Osteoblast (primary cell): ENCODE measurements around the gene UBE2H. TPM values are rescaled to one million over a fixed set of nuclear protein-coding genes. Genes with fewer than 3 reads are reported as not detected.
A peak's percentile ranks its signal among the peaks of the same experiment; 100 is the strongest.

Experiments
- DNase-seq: peaks from one replicate; pipeline ENCODE4 v3.0.0; 2011; ENCODE audit warnings: low spot score, mixed read lengths; ENCODE audit not compliant: insufficient read length; ENCODE audit errors: missing footprints
- H2AFZ ChIP-seq: 2 replicates; pipeline ENCODE4 v1.6.0; 2011; ENCODE audit warnings: mild to moderate bottlenecking, low read length
- H3K27ac ChIP-seq: 2 replicates; pipeline ENCODE4 v1.5.1; 2011; ENCODE audit warnings: mild to moderate bottlenecking, low read depth, low read length, moderate library complexity
- H3K27me3 ChIP-seq: 2 replicates; pipeline ENCODE4 v1.6.0; 2012; ENCODE audit warnings: mild to moderate bottlenecking, control low read depth, inconsistent platforms, low read length, moderate library complexity; ENCODE audit not compliant: insufficient read depth
- H3K36me3 ChIP-seq: 2 replicates; pipeline ENCODE4 v1.5.1; 2011; ENCODE audit warnings: mild to moderate bottlenecking, low read length, control low read depth, moderate library complexity; ENCODE audit not compliant: insufficient read depth
- H3K4me1 ChIP-seq: 2 replicates; pipeline ENCODE4 v1.5.1; 2011; ENCODE audit warnings: mild to moderate bottlenecking, low read length, control low read depth, moderate library complexity; ENCODE audit not compliant: insufficient read depth
- H3K4me2 ChIP-seq: 2 replicates; pipeline ENCODE4 v1.6.0; 2011; ENCODE audit warnings: mild to moderate bottlenecking, low read length; ENCODE audit not compliant: insufficient read depth
- H3K4me3 ChIP-seq: fragments of 200-600 bp; sonication (generic); 3 replicates; pipeline ENCODE4 v1.5.1; 2012; ENCODE audit warnings: mild to moderate bottlenecking, low read length, inconsistent platforms; ENCODE audit not compliant: insufficient read depth
- H3K79me2 ChIP-seq: 2 replicates; pipeline ENCODE4 v1.6.0; 2012; ENCODE audit warnings: mild to moderate bottlenecking, low read length, control low read depth, inconsistent platforms; ENCODE audit not compliant: insufficient read depth
- H3K9me3 ChIP-seq: 2 replicates; pipeline ENCODE4 v1.5.1; 2011; ENCODE audit warnings: low read depth, low read length, control low read depth
- H4K20me1 ChIP-seq: 2 replicates; pipeline ENCODE4 v1.6.0; 2012; ENCODE audit warnings: mild to moderate bottlenecking, low read length, control low read depth; ENCODE audit not compliant: insufficient read depth
- CTCF ChIP-seq: IDR thresholded peaks from 2 replicates; pipeline ENCODE4 v1.5.1; 2011; ENCODE audit warnings: mild to moderate bottlenecking, low read depth, low read length, moderate library complexity; ENCODE audit errors: extremely low read depth
- total RNA-seq: library from RNA; depleted of rRNA; stranded (reverse); fragments of >200 nt; gene quantifications from 2 replicates; pipeline ENCODE4 v1.2.3, GENCODE V29; 2012

Gene UBE2H
- total RNA-seq, 1 donor: 61.2 TPM

GRCh38 chr7:129858490-129858889, 94.3 kb downstream of the UBE2H start:
- Histone ChIP-seq H3K4me1 (peaks cover 44% of the 10 kb centered on the region), H3K27ac (no peak overlapping the region), H3K4me2 (no peak overlapping the region), H4K20me1 (peaks cover 20% of the 10 kb centered on the region), H3K9me3 (no peaks in the 10 kb centered on the region), H3K4me3 (no peak overlapping the region), H3K79me2 (peaks cover 60% of the 10 kb centered on the region), H2AFZ (no peak overlapping the region), H3K36me3 (peaks cover 17% of the 10 kb centered on the region), H3K27me3 (no peaks in the 10 kb centered on the region)
- no peak for TF ChIP-seq CTCF
- no peak for DNase-seq

DNA sequence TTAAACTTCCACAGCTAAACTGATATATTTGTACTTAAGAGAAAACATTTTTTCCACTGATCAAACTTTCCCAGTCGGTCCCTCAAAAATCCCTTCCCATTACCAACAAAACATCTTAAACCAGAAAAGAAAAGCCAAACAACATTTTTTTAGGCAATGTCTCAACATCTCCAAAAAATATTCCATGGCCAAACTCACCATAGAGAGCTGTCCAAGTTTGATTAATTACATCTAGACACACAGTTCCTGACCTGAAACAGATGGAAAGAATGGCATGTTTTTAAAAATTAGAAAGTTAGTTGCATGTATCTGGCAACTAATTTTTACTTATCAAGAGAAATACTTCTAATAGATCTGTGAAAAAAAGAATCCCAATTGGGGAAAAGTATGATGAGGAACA, 95.4 kb downstream of the UBE2H start:
- Histone ChIP-seq H4K20me1 (peaks cover 8% of the 10 kb centered on the region), H2AFZ (no peak overlapping the region), H3K9me3 (no peaks in the 10 kb centered on the region), H3K4me1 (peaks cover 51% of the 10 kb centered on the region), H3K27ac (no peak overlapping the region), H3K27me3 (no peaks in the 10 kb centered on the region), H3K4me2 (no peak overlapping the region), H3K4me3 (no peak overlapping the region), H3K36me3 (peaks cover 17% of the 10 kb centered on the region), H3K79me2 (peaks cover 48% of the 10 kb centered on the region)
- TF ChIP-seq CTCF: no peak
- no peak for DNase-seq

DNA sequence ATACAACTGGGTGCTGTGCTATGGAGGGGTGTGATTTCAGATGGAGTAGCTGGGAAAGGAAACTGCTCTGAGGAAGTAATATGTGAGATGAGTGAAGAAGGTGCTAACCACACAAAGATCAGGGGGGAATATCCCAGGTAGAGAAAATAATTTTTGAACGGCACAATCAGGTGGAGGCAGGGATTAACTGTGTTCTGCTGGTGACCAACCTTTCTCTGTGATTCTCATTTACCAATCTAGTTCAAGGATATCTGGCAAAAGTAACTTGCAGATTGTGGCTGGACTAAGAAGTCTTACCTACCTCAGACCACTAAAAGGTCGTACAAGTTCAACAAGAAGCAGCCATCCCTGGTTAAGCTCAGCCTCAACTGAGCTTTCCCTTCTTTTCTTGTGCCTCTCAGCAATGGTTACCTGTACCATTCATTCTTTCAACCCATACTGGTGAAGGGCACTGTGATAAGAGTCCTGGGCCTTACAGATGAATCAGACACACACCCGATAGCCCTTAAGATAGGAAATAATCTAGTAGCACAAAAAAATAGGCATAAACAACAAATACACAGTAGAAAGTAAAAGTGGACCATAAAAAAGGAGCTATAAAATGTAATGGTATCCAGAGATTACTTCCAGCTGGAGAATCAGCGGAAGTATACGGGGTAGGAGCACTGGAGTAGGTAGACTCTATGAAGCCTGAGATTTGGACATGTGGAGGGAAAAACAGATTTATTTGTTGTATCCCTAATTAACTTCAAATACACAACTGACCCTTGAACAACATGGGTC, 96.6 kb downstream of the UBE2H start:
- no peak overlapping the region for H3K4me2 ChIP-seq
- H3K79me2 ChIP-seq: peaks cover 45% of the 10 kb centered on the region
- no peaks in the 10 kb centered on the region for H3K27me3 ChIP-seq
- no peak for DNase-seq
- peaks cover 20% of the 10 kb centered on the region for H3K36me3 ChIP-seq
- peak overlapping the region; percentile 83 for H3K27ac ChIP-seq
- H2AFZ ChIP-seq: no peak overlapping the region
- H3K4me3 ChIP-seq: no peak overlapping the region
- peaks cover 48% of the 10 kb centered on the region for H3K4me1 ChIP-seq
- H4K20me1 ChIP-seq: peaks cover 11% of the 10 kb centered on the region
- no peak for TF ChIP-seq CTCF
- H3K9me3 ChIP-seq: no peaks in the 10 kb centered on the region

- peak; percentile 48 for DNase-seq
- Histone ChIP-seq H3K4me1 (peaks cover 48% of the 10 kb centered on the region), H3K4me2 (peak overlapping the region; percentile 72), H3K9me3 (no peaks in the 10 kb centered on the region), H3K27me3 (no peaks in the 10 kb centered on the region), H3K27ac (peak overlapping the region; percentile 83), H4K20me1 (peaks cover 11% of the 10 kb centered on the region), H3K4me3 (no peak overlapping the region), H3K36me3 (peaks cover 20% of the 10 kb centered on the region), H3K79me2 (peaks cover 44% of the 10 kb centered on the region), H2AFZ (no peak overlapping the region)
- TF ChIP-seq CTCF: no peak
Measured at GRCh38 chr7:129855234-129855673, 97.5 kb downstream of the UBE2H start.
